Measurements from ENCODE around the gene AOX1. TPM values are rescaled to one million over a fixed set of nuclear protein-coding genes. Genes with fewer than 3 reads are reported as not detected.
"Not testable (repeated sequence)": the region's sequence is repeated elsewhere in the genome, so short reads cannot be mapped to it uniquely, and the experiment has no call there.

The AOX1 gene
- total and polyA plus RNA-seq, 8 donors = 17.8 to 181 (median 120) TPM

GRCh38 chr2:200679535-200679934, 93.7 kb downstream of the AOX1 start:
- no peaks in the 10 kb centered on the region for H3K36me3 ChIP-seq
- WGBS, 2 donors = 92% methylated on average over 5 of the region's 5 CpGs
- no peak for FAIRE-seq
- no peak for ATAC-seq
- intact Hi-C loops (cut with DNase I) = loop anchor here in 1 of 3 donors (10.0 kb wide), 1 partner anchor 95 kb away; the partner anchor contains the start of gene AOX1
- peaks cover 17 to 29% (median 25%) of the 10 kb centered on the region in 3 donors for H3K4me1 ChIP-seq
- H3K27me3 ChIP-seq = no peaks in the 10 kb centered on the region
- no peaks in the 10 kb centered on the region for H3K9me3 ChIP-seq
- DNase-seq = no peak
- H3K4me3 ChIP-seq = no peak overlapping the region
- peak overlapping the region in 1 of 4 donors; percentile 33 for H3K27ac ChIP-seq
- no peak for TF ChIP-seq CTCF (IDR thresholded peaks at IDR 0.05)

GRCh38 chr2:200681697-200682096, 95.9 kb downstream of the AOX1 start:
- no peak for DNase-seq
- no peak for FAIRE-seq
- Histone ChIP-seq H3K36me3 (no peaks in the 10 kb centered on the region), H3K4me3 (no peak overlapping the region), H3K4me1 (peaks cover 13 to 25% (median 21%) of the 10 kb centered on the region in 3 donors), H3K9me3 (no peaks in the 10 kb centered on the region), H3K27me3 (no peaks in the 10 kb centered on the region), H3K27ac (no peak overlapping the region)
- ATAC-seq = no peak
- WGBS, 2 donors = 90 to 92% methylated on average over 2 of the region's 2 CpGs
- intact Hi-C loops (cut with DNase I) = no loop called here
- TF ChIP-seq CTCF (IDR thresholded peaks at IDR 0.05) = no peak

GRCh38 chr2:200682407-200682806, 96.6 kb downstream of the AOX1 start:
- intact Hi-C loops (cut with DNase I); H3K9me3 ChIP-seq; DNase-seq; H3K27ac ChIP-seq; H3K36me3 ChIP-seq; FAIRE-seq; ATAC-seq; H3K4me3 ChIP-seq; H3K27me3 ChIP-seq: not testable (repeated sequence)
- H3K4me1 ChIP-seq = peaks cover 13 to 23% (median 20%) of the 10 kb centered on the region in 3 donors
- whole genome bisulfite sequencing, 2 donors = 94 to 95% methylated on average over 2 to 3 of the region's 5 CpGs

- Histone ChIP-seq H3K27ac (no peak overlapping the region), H3K27me3 (no peaks in the 10 kb centered on the region), H3K36me3 (no peaks in the 10 kb centered on the region), H3K4me1 (no peaks in the 10 kb centered on the region), H3K9me3 (no peaks in the 10 kb centered on the region), H3K4me3 (no peak overlapping the region)
- intact Hi-C loops (cut with DNase I) = no loop called here
- TF ChIP-seq CTCF (IDR thresholded peaks at IDR 0.05) = no peak
- WGBS, 2 donors = 64 to 77% methylated on average over 2 of the region's 2 CpGs
- FAIRE-seq (no peak), DNase-seq (no peak), ATAC-seq (no peak)
Measured at GRCh38 chr2:200687922-200688920, 102.4 kb downstream of the AOX1 start.

- TF ChIP-seq CTCF (IDR thresholded peaks at IDR 0.05) = no peak
- no peak overlapping the region for H3K27ac ChIP-seq
- no peaks in the 10 kb centered on the region for H3K4me1 ChIP-seq
- no peaks in the 10 kb centered on the region for H3K36me3 ChIP-seq
- FAIRE-seq = no peak
- 81 to 89% methylated on average over 3 of the region's 3 CpGs for WGBS, 2 donors
- no peak for DNase-seq
- intact Hi-C loops (cut with DNase I) = no loop called here
- no peaks in the 10 kb centered on the region for H3K9me3 ChIP-seq
- no peaks in the 10 kb centered on the region for H3K27me3 ChIP-seq
- H3K4me3 ChIP-seq = no peak overlapping the region
- ATAC-seq = no peak
Measured at GRCh38 chr2:200689115-200689514, 103.3 kb downstream of the AOX1 start.

Measured in pancreas (tissue), 10 donors.